ENCODE measurements around the gene BACH2.

The BACH2 gene

GRCh38 chr6:90237350-90237990, 59.2 kb downstream of the BACH2 start:
- DNase-seq, result no peak

GRCh38 chr6:90233994-90234393, 62.6 kb downstream of the BACH2 start:
- peak; percentile 86 for DNase-seq

- DNase-seq, result no peak
Observed at GRCh38 chr6:90233213-90233612, 63.4 kb downstream of the BACH2 start.

- no peak for DNase-seq
Observed at GRCh38 chr6:90231798-90232197, 64.8 kb downstream of the BACH2 start.

GRCh38 chr6:90231308-90231707, 65.3 kb downstream of the BACH2 start:
- no peak for DNase-seq

- no peak for DNase-seq
Observed at GRCh38 chr6:90230548-90231215, 66.0 kb downstream of the BACH2 start.

GRCh38 chr6:90229331-90230010, 67.2 kb downstream of the BACH2 start:
- DNase-seq, result no peak

GRCh38 chr6:90227673-90228072, 69.0 kb downstream of the BACH2 start:
- DNase-seq, result no peak

GRCh38 chr6:90227213-90227612, 69.4 kb downstream of the BACH2 start:
- DNase-seq, result no peak

- DNase-seq, result no peak
Observed at GRCh38 chr6:90226257-90226656, 70.4 kb downstream of the BACH2 start.

GRCh38 chr6:90224196-90224595, 72.4 kb downstream of the BACH2 start:
- DNase-seq, result no peak

- no peak for DNase-seq
Observed at GRCh38 chr6:90222724-90223198, 73.9 kb downstream of the BACH2 start.

- DNase-seq, result no peak
Observed at GRCh38 chr6:90222008-90222407, 74.6 kb downstream of the BACH2 start.

GRCh38 chr6:90221403-90221802, 75.2 kb downstream of the BACH2 start:
- no peak for DNase-seq

GRCh38 chr6:90220273-90220672, 76.4 kb downstream of the BACH2 start:
- no peak for DNase-seq

- DNase-seq, result no peak
Observed at GRCh38 chr6:90219209-90219985, 77.2 kb downstream of the BACH2 start.

- no peak for DNase-seq
Observed at GRCh38 chr6:90218959-90219208, 77.8 kb downstream of the BACH2 start.

GRCh38 chr6:90217506-90218127, 79.0 kb downstream of the BACH2 start:
- no peak for DNase-seq

GRCh38 chr6:90216072-90216977, 80.3 kb downstream of the BACH2 start:
- peak; percentile 41 for DNase-seq

GRCh38 chr6:90214966-90215365, 81.7 kb downstream of the BACH2 start:
- no peak for DNase-seq

GRCh38 chr6:90214461-90214860, 82.2 kb downstream of the BACH2 start:
- no peak for DNase-seq

- no peak for DNase-seq
Observed at GRCh38 chr6:90212274-90212673, 84.4 kb downstream of the BACH2 start.
